ENCODE results near the gene PPP1R15A.

GRCh38 chr19:48858984-48859710 is 13.1 kb upstream of the PPP1R15A start:
- TF ChIP-seq CTCF (IDR thresholded peaks at IDR 0.05 in 4 of 5, conservative IDR thresholded peaks at IDR 0.05 in 1 of 5) (no peak), POLR2A (IDR thresholded peaks at IDR 0.05) (no peak)

Measured in gastrocnemius medialis (tissue), 4 donors.